Panc1 (cell line): ENCODE data around the gene GJA4.

Source experiments
- CTCF ChIP-seq: fragments of 450-650 bp; IDR thresholded peaks from 2 replicates; pipeline ENCODE4 v1.5.1; 2017; ENCODE audit warnings: mild to moderate bottlenecking
- SIN3A ChIP-seq: IDR thresholded peaks from 2 replicates; pipeline ENCODE4 v1.6.1; 2012; ENCODE audit warnings: low read depth, mild to moderate bottlenecking, low read length, moderate library complexity, borderline replicate concordance; ENCODE audit not compliant: insufficient read depth
- TCF7L2 ChIP-seq: IDR thresholded peaks from 2 replicates; pipeline ENCODE4 v1.6.1; 2011; ENCODE audit warnings: mild to moderate bottlenecking, low read depth, low read length, inconsistent platforms

DNA sequence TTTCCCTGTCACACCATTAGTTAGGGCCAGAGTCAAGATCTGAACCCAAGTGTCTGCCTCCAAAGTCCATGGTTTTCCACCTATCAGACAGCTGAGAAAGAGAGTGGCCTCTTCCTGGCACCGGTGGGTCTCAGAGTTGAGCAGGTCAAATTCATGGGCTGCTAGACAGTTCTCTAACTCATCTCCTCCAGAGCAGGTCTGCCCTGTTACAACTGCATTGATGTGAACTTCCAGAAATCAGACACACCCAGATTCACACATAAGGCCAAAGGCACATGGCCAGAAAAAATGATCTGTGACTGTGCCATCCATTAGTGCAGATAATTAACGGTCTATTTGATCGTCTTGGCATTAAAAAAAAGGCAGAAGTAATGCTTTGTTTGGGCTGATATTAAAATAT is 49.3 kb downstream of the GJA4 start:
- TF ChIP-seq TCF7L2 (no peak), CTCF (no peak), SIN3A (no peak)
